Activated CD4-positive, alpha-beta T cell treated with anti-CD3 and anti-CD28 coated beads, Interleukin-2, Interleukin-4, amounts not matched to agents 100 ng/mL and 50 ng/mL, durations not matched to agents 16 hours and 8 hours (primary cell): ENCODE data around the gene KIR3DL3.
"Not testable (repeated sequence)": the region's sequence is repeated elsewhere in the genome, so short reads cannot be mapped to it uniquely, and the experiment has no call there.

Experiments
- DNase-seq: peaks from one replicate; pipeline ENCODE4 v3.0.0-alpha.2; 2020; ENCODE audit warnings: low spot score

KIR3DL3 gene

GRCh38 chr19:54782916-54783315, 58.7 kb downstream of the KIR3DL3 start:
- not testable (repeated sequence) for DNase-seq
